ENCODE data around the gene KIAA1217. TPM values are rescaled to one million over a fixed set of nuclear protein-coding genes. Genes with fewer than 3 reads are reported as not detected.

Gene KIAA1217
- total and polyA plus RNA-seq, 2 of the 8 experiments (the other 6 are each of a cell fraction or from before 2014, with no cell fraction given), result 4.5 to 15.6 TPM

- CTCF ChIA-PET (ENCODE audit: partially characterized antibody), result no interaction called here
- TF ChIP-seq POLR2A (IDR thresholded peaks at IDR 0.05; ENCODE audit: control extremely low read depth in 1 of 2, low read depth in 2 of 2, low read length in 2 of 2), result no peak
- no peak for TF ChIP-seq BRCA1 (IDR thresholded peaks at IDR 0.05; ENCODE audit: low read depth, low read length)
- no peak for TF ChIP-seq JUN (IDR thresholded peaks at IDR 0.05; ENCODE audit: low read depth, low read length)
- no peak for TF ChIP-seq TBP (IDR thresholded peaks at IDR 0.05; ENCODE audit: low read depth, low read length)
- no peak for TF ChIP-seq CHD2 (IDR thresholded peaks at IDR 0.05; ENCODE audit: low read length)
- no peak for TF ChIP-seq SIN3A (conservative IDR thresholded peaks at IDR 0.05 in 1 of 2, IDR thresholded peaks at IDR 0.05 in 1 of 2; ENCODE audit: low read depth in 1 of 2, low read length in 2 of 2)
- TF ChIP-seq NANOG (IDR thresholded peaks at IDR 0.05; ENCODE audit: insufficient read depth, low read depth, low read length, poor library complexity, severe bottlenecking), result no peak
- TF ChIP-seq KDM1A (IDR thresholded peaks at IDR 0.05; ENCODE audit: borderline replicate concordance, low read length), result no peak
- no peak for TF ChIP-seq RBBP5 (IDR thresholded peaks at IDR 0.05; ENCODE audit: borderline replicate concordance, low read depth, low read length)
- no peak for TF ChIP-seq ATF2 (IDR thresholded peaks at IDR 0.05; ENCODE audit: low read length)
- TF ChIP-seq CBX5 (IDR thresholded peaks at IDR 0.05; ENCODE audit: low read depth, low read length), result no peak
- no peak for TF ChIP-seq CEBPB (IDR thresholded peaks at IDR 0.05; ENCODE audit: low read depth, low read length)
These were observed 268.2 kb downstream of the KIAA1217 start for GRCh38 chr10:24476913-24477701.

More at GRCh38 chr10:24476913-24477701, 268.2 kb downstream of the KIAA1217 start:
- H4K20me1 ChIP-seq (replicated peaks in 1 of 2; ENCODE audit: control insufficient read depth in 1 of 2, insufficient read depth in 2 of 2, low read length in 2 of 2), result no peaks in the 10 kb centered on the region
- H2BK12ac ChIP-seq (ENCODE audit: low read depth, low read length), result no peak overlapping the region
- DNase-seq (ENCODE audit: low read depth in 1 of 2, low spot score in 2 of 2), result no peak
- no peak overlapping the region for H3K23ac ChIP-seq (ENCODE audit: insufficient read length)
- no peak for FAIRE-seq
- no peaks in the 10 kb centered on the region for H3K79me2 ChIP-seq (ENCODE audit: control insufficient read depth in 1 of 2, insufficient read depth in 2 of 2, low read length in 2 of 2)
- no peak overlapping the region for H4K5ac ChIP-seq (ENCODE audit: insufficient read length, low read depth, low read length)
- H3K4me3 ChIP-seq (ENCODE audit: extremely low read depth in 1 of 4, insufficient read depth in 2 of 4, low read depth in 3 of 4, low read length in 4 of 4), result no peak overlapping the region
- no peak overlapping the region for H3K9ac ChIP-seq (replicated peaks in 1 of 4; ENCODE audit: extremely low read depth in 1 of 4, low read depth in 3 of 4, low read length in 3 of 4)
- H2AK5ac ChIP-seq (ENCODE audit: low read depth, low read length), result no peak overlapping the region
- 93% methylated on average over 2 of the region's 2 CpGs; no CpG with 5 or more reads in 1 of the 2 experiments for WGBS, 2 experiments (ENCODE audit: extremely low coverage in 1 of 2, insufficient coverage in 1 of 2, insufficient read length in 1 of 2, insufficient replicate concordance in 2 of 2, low coverage in 1 of 2, low lambda C conversion rate in 2 of 2, missing lambda C conversion rate in 1 of 2)
- H4K8ac ChIP-seq (ENCODE audit: extremely low read depth, insufficient read depth, low read length), result no peak overlapping the region
- H3K27me3 ChIP-seq (replicated peaks in 1 of 4; ENCODE audit: control insufficient read depth in 3 of 4, extremely low read depth in 1 of 4, insufficient read depth in 3 of 4, low read length in 3 of 4), result no peaks in the 10 kb centered on the region
- no peak overlapping the region for H2BK20ac ChIP-seq (ENCODE audit: low read length)
- no peak overlapping the region for H3K56ac ChIP-seq (replicated peaks; ENCODE audit: insufficient read length, low read depth, low read length)
- H2AFZ ChIP-seq (ENCODE audit: low read length), result no peak overlapping the region
- H3K27ac ChIP-seq (ENCODE audit: low read depth, low read length), result no peak overlapping the region
- H2BK5ac ChIP-seq (ENCODE audit: low read depth, low read length), result no peak overlapping the region
- no peaks in the 10 kb centered on the region for H3K4me1 ChIP-seq (replicated peaks in 1 of 4; ENCODE audit: control insufficient read depth in 3 of 4, insufficient read depth in 4 of 4, low read length in 3 of 4)
- H3K36me3 ChIP-seq (ENCODE audit: control insufficient read depth in 2 of 4, insufficient read depth in 4 of 4, low read length in 3 of 4), result peaks cover 0 to 5% (median 0%) of the 10 kb centered on the region in 4 experiments; a peak in 2 of 8 replicates
- H3K9me3 ChIP-seq (ENCODE audit: insufficient read depth in 2 of 2, low read depth in 1 of 2, low read length in 1 of 2), result peaks cover 3 to 5% of the 10 kb centered on the region in 2 experiments; a peak in 2 of 4 replicates
- H2BK120ac ChIP-seq (replicated peaks; ENCODE audit: low read depth, low read length), result no peak overlapping the region
- H3K18ac ChIP-seq (ENCODE audit: extremely low read depth, low read length), result no peak overlapping the region
- no peak overlapping the region for H3K4me2 ChIP-seq (ENCODE audit: insufficient read depth in 1 of 2, low read depth in 2 of 2, low read length in 2 of 2)
- no peak overlapping the region for H3K14ac ChIP-seq (ENCODE audit: insufficient read length)
- no peak overlapping the region for H2BK15ac ChIP-seq (ENCODE audit: low read length)
- no peak overlapping the region for H3K4ac ChIP-seq (replicated peaks; ENCODE audit: insufficient read length, low read depth, low read length)
- H3K79me1 ChIP-seq (ENCODE audit: low read depth, low read length), result no peaks in the 10 kb centered on the region
- no peak overlapping the region for H4K91ac ChIP-seq (replicated peaks; ENCODE audit: insufficient read length, low read length)
- POLR2A ChIA-PET (ENCODE audit: partially characterized antibody), result no interaction called here
- 0 out of 2 replicates have a peak, but pooled peaks cover 2% of the 10 kb centered on the region for H3K23me2 ChIP-seq (ENCODE audit: low read depth, low read length)

All from H1 (cell line).